GM12873 (cell line): ENCODE data around the gene TYR.

Experiments
- CTCF ChIP-seq: IDR thresholded peaks from 2 replicates; pipeline ENCODE4 v1.5.1; 2012; ENCODE audit warnings: low read depth, mild to moderate bottlenecking, moderate library complexity, low read length, control low read depth; ENCODE audit not compliant: insufficient read depth; ENCODE audit errors: missing control alignments

TYR gene

GRCh38 chr11:89205378-89205777 lies 27.7 kb downstream of the TYR start:
- no peak for TF ChIP-seq CTCF

DNA sequence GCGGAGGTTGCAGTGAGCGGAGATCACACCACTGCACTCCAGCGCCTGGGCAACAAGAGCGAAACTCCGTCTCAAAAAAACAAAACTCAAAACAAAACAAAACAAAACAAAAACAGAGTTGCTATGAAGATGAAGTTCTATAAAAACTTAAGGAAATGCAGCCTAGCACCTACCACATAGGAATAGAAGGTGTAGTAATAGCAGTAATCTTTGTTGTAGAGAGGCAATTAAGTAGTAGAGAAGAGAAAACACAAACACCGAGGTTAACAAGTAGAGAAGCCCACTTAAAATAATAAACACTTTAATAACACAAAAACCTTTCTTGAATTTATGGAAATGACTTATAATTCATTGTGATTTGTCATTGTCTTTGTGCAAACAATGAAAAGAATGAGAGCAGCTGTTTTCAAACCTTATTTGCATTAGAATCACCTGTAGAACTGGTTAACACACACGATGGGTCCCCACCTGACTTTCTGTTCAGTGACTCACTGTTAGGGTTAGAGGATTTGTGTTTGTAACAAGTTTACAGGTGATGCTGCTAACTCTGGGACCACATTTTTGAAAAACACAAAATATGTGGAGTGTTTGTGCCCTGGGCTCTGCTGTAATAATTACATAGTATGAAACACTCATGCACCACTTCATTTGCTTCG lies 43.1 kb downstream of the TYR start:
- TF ChIP-seq CTCF: no peak

- TF ChIP-seq CTCF: no peak
Measured at GRCh38 chr11:89235083-89235482, 57.4 kb downstream of the TYR start.

DNA sequence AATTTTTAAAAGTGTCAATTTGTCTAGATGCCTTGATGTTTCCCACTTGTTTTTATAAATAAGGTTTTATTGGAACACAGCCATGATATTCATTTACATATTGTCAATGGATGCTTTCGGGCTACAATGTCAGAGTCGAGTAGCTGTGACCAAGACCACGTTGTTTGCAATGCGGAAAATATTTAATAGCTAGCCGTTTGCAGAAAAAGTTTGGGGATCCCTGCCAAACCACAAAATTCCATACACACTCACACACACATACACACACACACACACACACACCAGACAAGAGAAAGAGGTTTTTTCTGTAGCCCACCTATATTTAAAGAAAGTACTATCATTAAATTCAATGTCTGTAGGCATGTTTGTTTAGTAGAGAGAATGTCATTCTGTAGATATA lies 58.3 kb downstream of the TYR start:
- TF ChIP-seq CTCF: no peak

DNA sequence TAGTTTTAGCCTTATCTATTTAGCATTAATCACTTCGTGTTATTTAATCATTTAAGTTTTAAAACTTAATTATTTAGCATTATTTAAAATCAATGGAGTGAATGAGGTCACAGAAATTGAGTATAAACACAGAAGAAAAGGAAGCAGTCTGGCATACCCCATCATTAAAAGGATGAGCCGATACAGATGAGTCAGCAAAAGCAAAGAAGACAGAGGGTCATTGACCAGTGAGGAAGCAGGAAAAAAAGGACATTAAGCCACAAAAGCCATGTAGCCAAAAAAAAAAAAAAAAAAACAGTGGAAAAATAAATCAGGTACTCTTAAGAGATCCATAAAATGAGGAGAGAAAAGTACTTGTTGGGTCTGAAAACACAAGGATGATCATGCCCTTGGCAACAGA lies 71.5 kb downstream of the TYR start:
- TF ChIP-seq CTCF: no peak

DNA sequence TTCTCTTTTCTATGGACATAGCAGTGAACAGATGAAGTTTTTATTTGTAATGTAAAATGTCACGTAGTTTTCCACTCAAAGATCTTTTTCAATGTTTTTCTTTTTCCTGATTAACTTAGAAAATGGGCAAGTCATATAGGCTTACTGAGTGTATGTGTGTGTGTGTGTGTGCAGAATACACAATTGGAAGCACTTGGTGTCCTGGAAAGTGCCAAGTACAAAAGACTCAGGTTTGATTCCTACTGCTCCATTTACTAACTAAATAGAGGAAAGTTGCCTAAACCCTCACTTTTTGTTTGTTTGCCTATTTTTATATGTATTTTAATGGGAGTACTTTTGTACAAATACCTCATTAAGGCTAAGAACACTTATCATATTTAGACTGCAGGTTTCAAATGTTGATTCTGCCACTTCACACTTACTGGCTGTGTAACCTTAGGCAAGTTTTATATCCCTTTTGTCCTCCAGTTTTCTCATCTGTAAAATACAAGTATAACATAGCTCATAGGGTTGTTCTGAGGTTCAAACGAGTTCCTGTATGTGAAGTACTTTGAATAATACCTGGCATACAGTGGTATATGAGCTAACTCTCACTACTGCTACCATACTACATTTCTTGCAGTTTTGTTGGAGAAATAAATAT lies 90.1 kb downstream of the TYR start:
- TF ChIP-seq CTCF: no peak

GRCh38 chr11:89275966-89276365 lies 98.3 kb downstream of the TYR start:
- no peak for TF ChIP-seq CTCF

GRCh38 chr11:89279176-89279575 lies 101.5 kb downstream of the TYR start:
- TF ChIP-seq CTCF: no peak
